HG02840 (cell line): ENCODE results near the gene TAMM41.
"Not testable (repeated sequence)": the region's sequence is repeated elsewhere in the genome, so short reads cannot be mapped to it uniquely, and the experiment has no call there.

Source experiments
- ATAC-seq: cut with Tn5 transposase; IDR thresholded peaks from one replicate; pipeline ENCODE4 v1.9.1; 2021; ENCODE audit warnings: mild to moderate bottlenecking, moderate library complexity, moderate number of reproducible peaks; ENCODE audit not compliant: unreplicated experiment, low FRiP score

TAMM41 gene

DNA sequence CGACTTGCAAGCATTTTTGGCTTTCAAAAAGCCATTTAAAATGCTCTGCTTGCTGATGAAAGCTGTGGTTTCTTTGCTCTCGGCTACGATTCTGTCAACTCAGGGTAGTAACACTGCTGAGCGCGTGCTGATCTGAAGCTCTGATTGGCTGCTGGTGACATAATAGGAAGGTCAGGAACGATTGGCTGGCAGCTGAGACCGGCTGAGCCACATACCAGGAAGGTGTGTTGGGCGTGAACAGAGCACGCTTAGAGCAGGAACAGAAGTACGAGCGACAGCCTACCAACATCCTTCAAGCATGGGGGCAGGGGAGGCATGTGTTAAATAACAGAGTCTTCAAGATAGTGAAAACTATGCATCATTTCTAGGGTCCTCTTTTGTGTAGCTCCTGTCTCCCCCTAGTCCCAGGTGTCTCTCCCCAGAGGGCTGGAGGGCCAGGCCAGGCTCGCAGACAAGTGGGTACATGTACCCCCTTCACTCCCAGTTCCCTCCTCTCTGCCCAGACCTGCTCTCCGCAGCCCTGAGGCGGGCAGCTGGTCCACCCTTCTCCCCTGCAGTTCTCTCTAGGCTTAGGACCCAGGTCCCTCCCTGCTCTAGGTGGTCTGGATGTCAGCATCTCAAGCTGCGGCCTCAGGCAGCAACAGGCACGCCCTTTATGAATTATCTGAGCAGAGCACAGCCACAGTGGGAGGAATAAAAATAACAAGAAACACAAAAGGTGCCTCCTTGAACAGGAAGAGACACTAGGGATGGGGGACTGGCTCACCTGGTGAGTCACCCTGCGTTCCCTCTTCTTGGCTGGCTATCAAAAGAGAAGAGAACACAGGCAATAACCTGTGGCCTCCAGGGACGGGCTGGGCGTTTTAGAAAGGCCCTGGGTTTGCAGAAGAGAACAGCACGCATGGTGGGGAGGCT lies 76.0 kb downstream of the TAMM41 start:
- no peak for ATAC-seq

DNA sequence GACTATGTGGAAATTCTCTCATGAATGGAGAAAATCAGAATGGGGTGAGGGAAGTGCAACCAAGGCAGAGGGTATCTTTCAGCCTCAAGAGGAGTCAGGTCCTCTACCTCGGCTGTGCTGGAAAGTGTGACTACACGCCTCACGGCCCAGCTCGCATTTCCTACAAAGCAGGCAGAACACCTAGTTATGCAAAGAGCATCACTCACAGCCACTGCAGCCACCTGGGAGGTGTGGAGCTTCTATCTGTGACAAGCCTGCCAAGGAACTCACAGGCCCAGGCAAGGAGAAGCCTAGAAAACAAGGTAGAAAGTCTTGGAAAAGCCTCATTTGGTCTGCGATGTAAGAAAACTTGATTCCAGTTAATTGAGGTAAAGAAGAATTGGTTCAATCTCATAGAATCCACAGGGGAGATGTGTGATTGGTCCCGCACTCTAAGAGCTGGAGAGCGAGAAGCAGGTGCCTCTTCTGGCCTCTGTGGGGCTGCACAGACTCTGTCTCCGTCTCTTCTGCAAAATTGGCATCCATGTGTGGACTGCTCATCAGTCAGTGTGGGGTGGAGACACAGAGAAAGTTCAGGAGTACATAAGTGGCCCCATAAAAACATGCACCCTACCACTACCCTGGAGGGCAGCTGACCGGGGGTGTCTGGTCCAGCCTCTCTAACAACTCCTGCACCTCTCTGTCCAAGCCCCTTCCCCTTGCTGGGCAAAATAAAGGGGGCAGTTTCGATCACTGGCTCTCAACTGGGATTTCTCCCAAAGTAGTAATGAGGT lies 76.8 kb downstream of the TAMM41 start:
- ATAC-seq = no peak

GRCh38 chr3:11768604-11769003 lies 78.1 kb downstream of the TAMM41 start:
- ATAC-seq = no peak

DNA sequence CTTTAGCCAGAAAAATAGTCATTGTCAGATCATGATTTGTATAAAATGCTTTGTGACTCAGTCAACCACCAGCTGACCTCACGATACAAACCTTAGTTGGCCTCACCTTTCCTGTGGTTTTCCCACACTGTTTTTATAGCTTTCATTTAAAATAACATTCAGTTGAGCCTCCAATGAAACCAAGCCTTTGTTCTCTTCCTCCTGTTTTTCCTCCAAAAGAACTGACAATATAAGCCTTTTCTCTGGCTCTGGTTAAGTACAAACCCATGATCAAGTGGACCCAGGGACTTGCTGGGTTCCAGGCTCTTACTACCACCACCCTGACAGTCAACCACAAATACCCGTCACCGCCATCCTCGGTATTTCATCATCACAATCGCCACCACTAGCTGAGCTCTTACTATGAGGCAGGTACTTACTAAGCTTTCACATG lies 81.7 kb downstream of the TAMM41 start:
- no peak for ATAC-seq

GRCh38 chr3:11759996-11760395 lies 86.7 kb downstream of the TAMM41 start:
- no peak for ATAC-seq

- no peak for ATAC-seq
Observed at GRCh38 chr3:11757929-11758328, 88.8 kb downstream of the TAMM41 start.

GRCh38 chr3:11757441-11757875 lies 89.2 kb downstream of the TAMM41 start:
- ATAC-seq = no peak

DNA sequence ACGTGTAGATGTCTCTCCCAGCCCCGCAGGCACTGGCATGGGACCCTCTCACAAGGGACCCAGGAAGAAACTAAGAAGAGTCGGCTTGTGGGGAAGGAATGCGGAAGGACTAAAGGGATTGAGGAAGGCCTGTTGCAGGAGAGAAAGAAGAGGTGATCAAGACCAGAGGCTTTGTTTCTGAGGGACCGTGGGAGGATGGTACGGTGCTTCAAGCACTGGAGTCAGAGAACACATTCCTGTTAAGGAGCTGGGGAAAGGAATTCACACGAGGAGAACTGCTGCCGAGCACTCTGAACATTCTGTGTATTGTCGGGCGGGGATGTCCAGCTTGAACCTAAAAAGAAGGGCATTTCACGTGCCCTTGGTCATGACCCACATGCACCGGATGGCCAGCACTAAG lies 91.4 kb downstream of the TAMM41 start:
- no peak for ATAC-seq

DNA sequence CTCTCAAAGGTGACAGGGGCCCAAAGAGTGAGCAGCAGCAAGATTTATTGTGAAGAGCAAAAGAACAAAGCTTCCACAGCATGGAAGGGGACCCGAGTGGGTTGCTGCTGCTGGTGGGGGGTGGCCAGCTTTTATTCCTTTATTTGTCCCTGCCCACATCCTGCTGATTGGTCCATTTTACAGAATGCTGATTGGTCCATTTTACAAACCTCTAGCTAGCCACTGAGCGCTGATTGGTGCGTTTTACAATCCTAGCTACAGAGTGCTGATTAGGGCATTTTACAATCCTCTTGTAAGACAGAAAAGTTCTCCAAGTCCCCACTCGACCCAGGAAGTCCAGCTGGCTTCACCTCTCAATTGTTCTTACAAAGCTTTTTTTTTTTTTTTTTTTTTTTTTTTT lies 94.4 kb downstream of the TAMM41 start:
- not testable (repeated sequence) for ATAC-seq

DNA sequence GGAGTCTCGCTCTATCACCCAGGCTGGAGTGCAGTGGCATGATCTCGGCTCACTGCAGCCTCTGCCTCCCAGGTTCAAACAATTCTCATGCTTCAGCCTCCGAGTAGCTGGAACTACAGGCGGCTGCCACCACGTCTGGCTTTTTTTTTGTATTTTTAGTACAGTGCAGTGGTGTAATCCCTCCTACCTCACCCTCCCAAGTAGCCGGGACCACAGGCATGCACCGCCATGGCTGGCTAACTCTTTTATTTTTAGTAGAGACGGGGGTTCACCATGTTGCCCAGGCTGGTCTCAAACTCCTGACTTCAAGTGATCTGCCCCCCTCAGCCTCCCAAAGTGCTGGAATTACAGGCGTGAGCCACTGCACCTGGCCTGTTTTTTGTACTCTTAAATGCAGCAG lies 98.4 kb downstream of the TAMM41 start:
- ATAC-seq = not testable (repeated sequence)
